Peyer's patch (tissue), 4 donors: Measurements from ENCODE around the gene LRRK2. TPM values are rescaled to one million over a fixed set of nuclear protein-coding genes. Genes with fewer than 3 reads are reported as not detected.
A peak's percentile ranks its signal among the peaks of the same experiment; 100 is the strongest.

Source experiments
- DNase-seq, 3 donors: peaks; one replicate each; pipeline ENCODE4 v3.0.0-alpha.2; 2017 to 2019
- H3K27ac ChIP-seq, 4 donors: fragments of 200-600 bp; sonication (generic); one replicate each; pipeline ENCODE4 v1.5.1; 2016 to 2019
- H3K27me3 ChIP-seq, 2 donors: fragments of 200-600 bp; sonication (generic); one replicate each; pipeline ENCODE4 v1.5.1; 2019
- H3K36me3 ChIP-seq, 3 donors: fragments of 200-600 bp; sonication (generic); one replicate each; pipeline ENCODE4 v1.5.1; 2016 to 2019
- H3K4me1 ChIP-seq, 4 donors: fragments of 200-600 bp; sonication (generic); one replicate each; pipeline ENCODE4 v1.5.1; 2016 to 2019
- H3K4me3 ChIP-seq, 4 donors: fragments of 200-600 bp; sonication (generic); 1 replicate in 3 of 4; 2 replicates in 1 of 4; pipeline ENCODE4 v1.5.1; 2016 to 2019; ENCODE audit warnings: mild to moderate bottlenecking in 1 of 4
- H3K9me3 ChIP-seq, 4 donors: fragments of 200-600 bp; sonication (generic); one replicate each; pipeline ENCODE4 v1.5.1; 2016 to 2019; ENCODE audit warnings: mild to moderate bottlenecking in 1 of 4
- CTCF ChIP-seq, 6 experiments: fragments of 450-650 bp in 4 of 6; fragments of 200-600 bp in 2 of 6; sonication (generic) in 1 of 6; IDR thresholded peaks; one replicate each; pipeline ENCODE4 v1.5.1; 2017 to 2019; ENCODE audit warnings: antibody characterized with exemption in 6 of 6, mild to moderate bottlenecking in 3 of 6, moderate library complexity in 1 of 6
- POLR2A ChIP-seq, 2 donors: fragments of 450-650 bp; IDR thresholded peaks; one replicate each; pipeline ENCODE4 v1.5.1; 2017; ENCODE audit warnings: antibody characterized with exemption in 2 of 2, mild to moderate bottlenecking in 2 of 2, moderate library complexity in 2 of 2
- total RNA-seq, 4 donors: library from RNA; depleted of rRNA; stranded (reverse); fragments of >200 nt; gene quantifications; one replicate each; pipeline ENCODE4 v1.1.0, GENCODE V29; 2016

The LRRK2 gene
- total RNA-seq, 4 donors from 2014 or later, result 2.6 to 44.6 (median 4.9) TPM

GRCh38 chr12:40336573-40337199, 111.9 kb downstream of the LRRK2 start:
- no peaks in the 10 kb centered on the region for H3K27me3 ChIP-seq
- no peaks in the 10 kb centered on the region for H3K9me3 ChIP-seq
- H3K4me1 ChIP-seq, result no peaks in the 10 kb centered on the region
- no peak for DNase-seq
- H3K27ac ChIP-seq, result no peak overlapping the region
- no peaks in the 10 kb centered on the region for H3K36me3 ChIP-seq
- TF ChIP-seq CTCF (IDR thresholded peaks at IDR 0.05), result peak in 3 of 6 experiments; percentile 9 to 28 (median 11)
- no peak for TF ChIP-seq POLR2A (IDR thresholded peaks at IDR 0.05)
- no peak overlapping the region for H3K4me3 ChIP-seq

GRCh38 chr12:40338071-40338470, 113.3 kb downstream of the LRRK2 start:
- no peaks in the 10 kb centered on the region for H3K27me3 ChIP-seq
- H3K4me1 ChIP-seq, result no peaks in the 10 kb centered on the region
- TF ChIP-seq CTCF (IDR thresholded peaks at IDR 0.05) (no peak), POLR2A (IDR thresholded peaks at IDR 0.05) (no peak)
- no peak overlapping the region for H3K27ac ChIP-seq
- no peaks in the 10 kb centered on the region for H3K36me3 ChIP-seq
- H3K9me3 ChIP-seq, result no peaks in the 10 kb centered on the region
- no peak for DNase-seq
- no peak overlapping the region for H3K4me3 ChIP-seq

- no peaks in the 10 kb centered on the region for H3K36me3 ChIP-seq
- TF ChIP-seq CTCF (IDR thresholded peaks at IDR 0.05) (no peak), POLR2A (IDR thresholded peaks at IDR 0.05) (no peak)
- H3K4me1 ChIP-seq, result no peaks in the 10 kb centered on the region
- no peak overlapping the region for H3K27ac ChIP-seq
- H3K27me3 ChIP-seq, result no peaks in the 10 kb centered on the region
- H3K4me3 ChIP-seq, result no peak overlapping the region
- H3K9me3 ChIP-seq, result no peaks in the 10 kb centered on the region
- no peak for DNase-seq
Measured at GRCh38 chr12:40338621-40339020, 113.8 kb downstream of the LRRK2 start.

- H3K27ac ChIP-seq, result no peak overlapping the region
- TF ChIP-seq CTCF (IDR thresholded peaks at IDR 0.05) (no peak), POLR2A (IDR thresholded peaks at IDR 0.05) (no peak)
Measured at GRCh38 chr12:40342010-40342409, 117.2 kb downstream of the LRRK2 start.

DNA sequence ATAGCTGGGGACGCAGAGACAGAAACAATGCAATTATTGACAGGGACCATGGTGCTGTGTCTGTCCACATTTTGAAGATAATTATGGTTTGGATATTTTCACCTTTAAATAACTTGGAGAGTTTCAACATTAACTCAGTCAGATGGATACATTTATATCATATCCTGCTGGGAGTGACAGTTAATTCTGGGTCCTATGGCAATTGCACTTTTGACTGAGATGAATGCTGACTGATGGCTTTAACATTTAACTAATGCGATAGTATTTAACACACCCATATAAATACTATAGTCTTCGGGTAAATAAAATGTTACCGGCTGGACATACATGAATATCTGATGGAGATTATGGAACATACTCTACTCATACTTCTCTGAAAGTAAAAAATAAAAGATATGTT, 118.3 kb downstream of the LRRK2 start:
- H3K27ac ChIP-seq, result no peak overlapping the region
- TF ChIP-seq POLR2A (IDR thresholded peaks at IDR 0.05), result no peak
- no peak for TF ChIP-seq CTCF (IDR thresholded peaks at IDR 0.05)
- H3K4me3 ChIP-seq, result no peak overlapping the region
- H3K4me1 ChIP-seq, result no peaks in the 10 kb centered on the region
- no peaks in the 10 kb centered on the region for H3K36me3 ChIP-seq
- no peaks in the 10 kb centered on the region for H3K27me3 ChIP-seq
- no peaks in the 10 kb centered on the region for H3K9me3 ChIP-seq
- DNase-seq, result no peak

More at GRCh38 chr12:40342010-40342409, 117.2 kb downstream of the LRRK2 start:
- H3K4me1 ChIP-seq, result no peaks in the 10 kb centered on the region
- H3K27me3 ChIP-seq, result no peaks in the 10 kb centered on the region
- no peak overlapping the region for H3K4me3 ChIP-seq
- DNase-seq, result no peak
- no peaks in the 10 kb centered on the region for H3K9me3 ChIP-seq
- H3K36me3 ChIP-seq, result no peaks in the 10 kb centered on the region

GRCh38 chr12:40344312-40344711, 119.5 kb downstream of the LRRK2 start:
- Histone ChIP-seq H3K4me3 (no peak overlapping the region), H3K36me3 (no peaks in the 10 kb centered on the region), H3K27me3 (no peaks in the 10 kb centered on the region), H3K9me3 (no peaks in the 10 kb centered on the region), H3K27ac (no peak overlapping the region), H3K4me1 (no peaks in the 10 kb centered on the region)
- TF ChIP-seq POLR2A (IDR thresholded peaks at IDR 0.05), result no peak
- no peak for TF ChIP-seq CTCF (IDR thresholded peaks at IDR 0.05)
- DNase-seq, result no peak
